ENCODE results near the gene ECM1.

Gene ECM1

GRCh38 chr1:150560011-150560438 is 52.1 kb downstream of the ECM1 start:
- peak in 4 of 5 donors; percentile 52 to 75 (median 66) for DNase-seq

GRCh38 chr1:150560576-150561253 is 52.8 kb downstream of the ECM1 start:
- DNase-seq, result peak; percentile 50 to 86 (median 66)

GRCh38 chr1:150561254-150561973 is 53.5 kb downstream of the ECM1 start:
- DNase-seq, result peak in 2 of 5 donors; percentile 41 to 73

- DNase-seq, result peak; percentile 63 to 94 (median 76)
These were observed 54.1 kb downstream of the ECM1 start for GRCh38 chr1:150561974-150562445.

- peak in 4 of 5 donors; percentile 46 to 89 (median 52) for DNase-seq
These were observed 54.8 kb downstream of the ECM1 start for GRCh38 chr1:150562446-150563339.
